Measurements from ENCODE around the gene SMYD3. TPM values are rescaled to one million over a fixed set of nuclear protein-coding genes. Genes with fewer than 3 reads are reported as not detected.

Gene SMYD3
- total and polyA plus RNA-seq, 9 of the 15 experiments (the other 6 are each of a cell fraction or from before 2014, with no cell fraction given): 128 to 440 (median 197) TPM

DNA sequence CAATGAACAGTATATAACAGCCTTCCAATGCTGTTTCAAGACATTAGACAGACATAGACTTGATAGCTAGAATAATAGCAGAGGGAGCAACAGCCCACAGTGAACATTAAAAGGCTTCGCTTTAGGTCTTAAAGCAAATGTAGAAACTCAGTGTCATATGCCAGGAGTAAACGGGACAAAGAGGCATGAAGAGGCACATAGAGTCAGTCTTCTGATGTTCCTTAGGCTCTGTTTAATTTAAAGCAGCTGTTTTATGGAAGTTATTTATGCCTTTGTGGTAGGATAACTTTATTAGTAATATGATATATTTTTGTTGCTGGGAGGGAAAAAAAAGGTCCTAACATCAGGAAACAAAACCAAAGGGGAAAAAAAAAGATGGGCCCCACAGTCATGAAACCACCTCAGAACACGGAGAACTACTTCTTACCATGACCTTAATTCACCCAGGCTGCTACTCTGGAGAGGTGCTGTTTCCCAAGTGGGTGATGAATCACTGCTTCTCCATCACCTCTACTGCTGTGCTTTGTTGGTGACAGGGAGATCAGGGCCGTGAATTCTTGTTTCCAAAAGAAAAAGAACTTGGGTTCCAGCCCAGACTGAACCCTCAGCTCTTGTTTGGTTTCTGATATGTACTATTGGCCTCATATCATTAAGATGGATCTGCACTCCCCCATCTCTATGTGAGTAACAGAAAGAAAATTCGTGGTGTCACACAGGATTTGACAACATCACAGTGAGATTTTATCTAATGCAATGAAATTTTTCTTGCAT, 735.4 kb downstream of the SMYD3 start:
- ATAC-seq: no peak
- Histone ChIP-seq H3K4me1 (replicated peaks in 1 of 2; ENCODE audit: control insufficient read depth in 2 of 2, insufficient read depth in 2 of 2, low read length in 2 of 2) (0 out of 5 replicates have a peak, but pooled peaks cover 0 to 3% of the 10 kb centered on the region in 2 experiments), H3K27ac (ENCODE audit: extremely low read depth, low read depth, low read length) (no peak overlapping the region), H4K20me1 (replicated peaks; ENCODE audit: control insufficient read depth, insufficient read depth, low read length) (no peaks in the 10 kb centered on the region), H3K27me3 (ENCODE audit: control insufficient read depth in 2 of 2, insufficient read depth in 2 of 2, low read length in 2 of 2) (no peaks in the 10 kb centered on the region), H3K9me3 (replicated peaks; ENCODE audit: control insufficient read depth, insufficient read depth, low read depth, low read length) (no peaks in the 10 kb centered on the region), H3K36me3 (ENCODE audit: control insufficient read depth, insufficient read depth, low read length) (peaks cover 48% of the 10 kb centered on the region; the same call in 2 of the 3 replicates), H3K4me2 (ENCODE audit: insufficient read depth, low read length) (no peak overlapping the region), H3K79me2 (ENCODE audit: control insufficient read depth, insufficient read depth, low read length) (no peaks in the 10 kb centered on the region), H3K4me3 (no peak overlapping the region), H2AFZ (ENCODE audit: low read depth, low read length) (no peak overlapping the region), H3K9me1 (ENCODE audit: control insufficient read depth, insufficient read depth, low read length) (no peaks in the 10 kb centered on the region), H3K9ac (ENCODE audit: insufficient read depth in 1 of 2, low read depth in 2 of 2, low read length in 2 of 2) (no peak overlapping the region)
- intact Hi-C loops (cut with micrococcal nuclease) (no loop called here), in situ Hi-C loops (cut with MboI) (no loop called here)
- no peak for TF ChIP-seq SPI1 (IDR thresholded peaks at IDR 0.05; ENCODE audit: borderline replicate concordance, low read depth, low read length)
- no peak for TF ChIP-seq MTA3 (IDR thresholded peaks at IDR 0.05; ENCODE audit: borderline replicate concordance)
- no peak for TF ChIP-seq NKRF (IDR thresholded peaks at IDR 0.05; ENCODE audit: borderline replicate concordance)
- TF ChIP-seq MAZ (CRISPR knock-in tag; conservative IDR thresholded peaks at IDR 0.05 in 1 of 2, IDR thresholded peaks at IDR 0.05 in 1 of 2): no peak
- no peak for TF ChIP-seq ETV5 (CRISPR knock-in tag; IDR thresholded peaks at IDR 0.05; ENCODE audit: low read depth)
- TF ChIP-seq PHTF2 (CRISPR knock-in tag; IDR thresholded peaks at IDR 0.05): no peak
- TF ChIP-seq SAP30 (IDR thresholded peaks at IDR 0.05; ENCODE audit: borderline replicate concordance, insufficient read depth, low read depth, low read length, poor library complexity, severe bottlenecking): no peak
- TF ChIP-seq MTF1 (CRISPR knock-in tag; IDR thresholded peaks at IDR 0.05; ENCODE audit: borderline replicate concordance): no peak
- TF ChIP-seq TCF7L2 (IDR thresholded peaks at IDR 0.05; ENCODE audit: low read depth, low read length): no peak
- no peak for TF ChIP-seq ZNF507 (tag; conservative IDR thresholded peaks at IDR 0.05)
- no peak for TF ChIP-seq TAF7 (tag; IDR thresholded peaks at IDR 0.05)
- TF ChIP-seq ZFP1 (CRISPR knock-in tag; IDR thresholded peaks at IDR 0.05): no peak
- 65% methylated on average over 5 of the region's 5 CpGs for WGBS (ENCODE audit: insufficient coverage, low coverage, missing lambda C conversion rate)
- POLR2A ChIA-PET: no interaction called here
- CTCF ChIA-PET (ENCODE audit: low intra/inter-chr PET ratio): no interaction called here
- BruUV-seq (replicated peaks): no TSS peak
- no peak for FAIRE-seq
- no peak for DNase-seq (ENCODE audit: extremely low read depth in 1 of 4, low spot score in 3 of 4)

Data from K562 (cell line).